Tibial artery (tissue), 4 donors: ENCODE results near the gene SV2A.
A peak's percentile ranks its signal among the peaks of the same experiment; 100 is the strongest.

Experiments used
- DNase-seq, 2 donors: peaks; one replicate each; pipeline ENCODE4 v3.0.0-alpha.2; 2019
- H3K27ac ChIP-seq, 2 donors: fragments of 200-600 bp; sonication (generic) in 1 of 2; 1 replicate in 1 of 2; 2 replicates in 1 of 2; pipeline ENCODE4 v1.5.1; 2018 to 2019; ENCODE audit warnings: mild to moderate bottlenecking in 1 of 2
- H3K27me3 ChIP-seq, 2 donors: fragments of 200-600 bp; sonication (generic) in 1 of 2; one replicate each; pipeline versions ENCODE4 v1.5.1 to v1.6.0; 2016 to 2019
- H3K36me3 ChIP-seq, 3 donors: fragments of 200-600 bp; sonication (generic) in 2 of 3; one replicate each; pipeline ENCODE4 v1.5.1; 2016 to 2019; ENCODE audit warnings: mild to moderate bottlenecking in 2 of 3
- H3K4me1 ChIP-seq, 4 donors: fragments of 200-600 bp; sonication (generic) in 2 of 4; 1 replicate in 3 of 4; 2 replicates in 1 of 4; pipeline ENCODE4 v1.5.1; 2016 to 2019
- H3K4me3 ChIP-seq, 2 donors: fragments of 200-600 bp; sonication (generic) in 1 of 2; 1 replicate in 1 of 2; 2 replicates in 1 of 2; pipeline ENCODE4 v1.5.1; 2018 to 2019; ENCODE audit warnings: mild to moderate bottlenecking in 2 of 2
- H3K9me3 ChIP-seq, 3 donors: fragments of 200-600 bp; sonication (generic) in 1 of 3; one replicate each; pipeline ENCODE4 v1.5.1; 2016 to 2019
- intact Hi-C: fragments of 100-400 bp; cut with DNase I; formaldehyde crosslinking; loops from one replicate; pipeline ENCODE4 v1.15.0; 2023; ENCODE audit warnings: low total_unique reads
- TF ChIP-seq, protein P1 (sequence below), 2 experiments: fragments of 200-600 bp in 1 of 2; fragments of 450-650 bp in 1 of 2; IDR thresholded peaks; one replicate each; pipeline ENCODE4 v1.5.1; 2017 to 2019; ENCODE audit warnings: antibody characterized with exemption in 2 of 2, mild to moderate bottlenecking in 1 of 2, moderate library complexity in 1 of 2

Gene SV2A

DNA sequence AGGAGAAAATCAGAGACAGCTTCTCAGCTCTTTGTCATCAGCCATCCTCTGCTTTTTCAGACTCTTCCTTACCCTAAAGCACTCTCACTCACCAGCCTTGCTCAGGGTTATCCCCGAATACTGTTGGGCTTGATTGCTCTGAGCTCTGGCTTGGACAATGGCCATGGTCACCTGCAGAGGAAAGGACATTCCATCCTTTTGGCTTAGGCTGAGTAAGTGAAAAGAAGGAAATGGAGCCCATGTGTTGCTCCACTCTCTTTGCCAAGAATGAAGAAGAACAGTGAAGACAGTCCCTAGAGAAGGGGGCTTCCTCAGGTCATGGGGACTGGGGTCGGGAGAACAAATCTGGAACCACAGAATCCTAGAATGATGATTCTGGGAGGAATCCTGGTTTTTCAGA lies 16.7 kb upstream of the SV2A start:
- Histone ChIP-seq H3K9me3 (no peaks in the 10 kb centered on the region), H3K4me3 (no peak overlapping the region), H3K27me3 (no peaks in the 10 kb centered on the region), H3K4me1 (peaks cover 0 to 37% (median 28%) of the 10 kb centered on the region in 4 donors), H3K27ac (peak overlapping the region in 1 of 2 donors; percentile 90), H3K36me3 (peaks cover 9 to 48% (median 34%) of the 10 kb centered on the region in 3 donors)
- DNase-seq: no peak
- TF ChIP-seq, protein P1, sequence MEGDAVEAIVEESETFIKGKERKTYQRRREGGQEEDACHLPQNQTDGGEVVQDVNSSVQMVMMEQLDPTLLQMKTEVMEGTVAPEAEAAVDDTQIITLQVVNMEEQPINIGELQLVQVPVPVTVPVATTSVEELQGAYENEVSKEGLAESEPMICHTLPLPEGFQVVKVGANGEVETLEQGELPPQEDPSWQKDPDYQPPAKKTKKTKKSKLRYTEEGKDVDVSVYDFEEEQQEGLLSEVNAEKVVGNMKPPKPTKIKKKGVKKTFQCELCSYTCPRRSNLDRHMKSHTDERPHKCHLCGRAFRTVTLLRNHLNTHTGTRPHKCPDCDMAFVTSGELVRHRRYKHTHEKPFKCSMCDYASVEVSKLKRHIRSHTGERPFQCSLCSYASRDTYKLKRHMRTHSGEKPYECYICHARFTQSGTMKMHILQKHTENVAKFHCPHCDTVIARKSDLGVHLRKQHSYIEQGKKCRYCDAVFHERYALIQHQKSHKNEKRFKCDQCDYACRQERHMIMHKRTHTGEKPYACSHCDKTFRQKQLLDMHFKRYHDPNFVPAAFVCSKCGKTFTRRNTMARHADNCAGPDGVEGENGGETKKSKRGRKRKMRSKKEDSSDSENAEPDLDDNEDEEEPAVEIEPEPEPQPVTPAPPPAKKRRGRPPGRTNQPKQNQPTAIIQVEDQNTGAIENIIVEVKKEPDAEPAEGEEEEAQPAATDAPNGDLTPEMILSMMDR (IDR thresholded peaks at IDR 0.05): no peak
- intact Hi-C loops: no loop called here

DNA sequence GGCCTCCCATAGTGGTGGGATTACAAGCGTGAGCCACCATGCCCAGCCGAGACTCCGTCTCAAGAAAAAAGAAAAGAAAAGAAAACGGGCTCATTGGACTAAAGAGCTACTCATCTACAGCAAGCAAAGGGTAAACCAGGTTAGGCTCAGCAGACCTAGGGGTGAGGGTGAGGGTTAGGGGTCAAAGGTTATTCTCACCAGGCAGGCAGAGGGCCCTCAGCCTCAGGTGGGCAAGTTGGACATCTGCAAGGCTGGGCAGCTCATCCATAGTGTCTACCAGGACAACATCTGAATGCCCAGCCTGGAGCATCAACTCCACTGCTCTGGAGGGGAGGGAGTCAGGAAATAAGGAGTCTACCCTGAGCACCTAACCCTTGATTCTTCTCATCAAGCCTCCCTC lies 15.6 kb upstream of the SV2A start:
- DNase-seq: no peak
- H3K4me1 ChIP-seq: peaks cover 0 to 39% (median 29%) of the 10 kb centered on the region in 4 donors
- peaks cover 9 to 51% (median 34%) of the 10 kb centered on the region in 3 donors for H3K36me3 ChIP-seq
- intact Hi-C loops: no loop called here
- H3K9me3 ChIP-seq: no peaks in the 10 kb centered on the region
- H3K27ac ChIP-seq: peak overlapping the region in 1 of 2 donors; percentile 9
- TF ChIP-seq, protein P1 (IDR thresholded peaks at IDR 0.05): no peak
- H3K4me3 ChIP-seq: no peak overlapping the region
- H3K27me3 ChIP-seq: no peaks in the 10 kb centered on the region

DNA sequence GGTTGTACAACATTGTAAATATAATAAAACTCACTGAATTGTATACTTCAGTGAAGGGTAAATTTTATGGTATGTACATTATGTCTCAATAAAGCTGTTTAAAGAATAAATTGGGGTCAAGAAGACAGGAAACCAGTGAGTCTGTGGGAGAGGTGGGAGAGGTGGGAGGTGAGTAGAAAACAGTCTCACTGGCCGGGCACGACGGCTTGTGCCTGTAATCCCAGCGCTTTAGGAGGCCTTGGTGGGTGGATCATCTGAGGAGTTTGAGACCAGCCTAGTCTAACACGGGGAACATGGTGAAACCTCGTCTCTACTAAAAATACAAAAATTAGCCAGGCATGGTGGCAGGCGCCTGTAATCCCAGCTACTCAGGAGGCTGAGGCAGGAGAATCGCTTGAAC lies 14.8 kb upstream of the SV2A start:
- DNase-seq: no peak
- Histone ChIP-seq H3K4me3 (no peak overlapping the region), H3K27ac (no peak overlapping the region), H3K4me1 (peaks cover 0 to 33% (median 21%) of the 10 kb centered on the region in 4 donors), H3K9me3 (no peaks in the 10 kb centered on the region), H3K36me3 (peaks cover 9 to 51% (median 34%) of the 10 kb centered on the region in 3 donors), H3K27me3 (no peaks in the 10 kb centered on the region)
- TF ChIP-seq, protein P1 (IDR thresholded peaks at IDR 0.05): no peak
- intact Hi-C loops: no loop called here

DNA sequence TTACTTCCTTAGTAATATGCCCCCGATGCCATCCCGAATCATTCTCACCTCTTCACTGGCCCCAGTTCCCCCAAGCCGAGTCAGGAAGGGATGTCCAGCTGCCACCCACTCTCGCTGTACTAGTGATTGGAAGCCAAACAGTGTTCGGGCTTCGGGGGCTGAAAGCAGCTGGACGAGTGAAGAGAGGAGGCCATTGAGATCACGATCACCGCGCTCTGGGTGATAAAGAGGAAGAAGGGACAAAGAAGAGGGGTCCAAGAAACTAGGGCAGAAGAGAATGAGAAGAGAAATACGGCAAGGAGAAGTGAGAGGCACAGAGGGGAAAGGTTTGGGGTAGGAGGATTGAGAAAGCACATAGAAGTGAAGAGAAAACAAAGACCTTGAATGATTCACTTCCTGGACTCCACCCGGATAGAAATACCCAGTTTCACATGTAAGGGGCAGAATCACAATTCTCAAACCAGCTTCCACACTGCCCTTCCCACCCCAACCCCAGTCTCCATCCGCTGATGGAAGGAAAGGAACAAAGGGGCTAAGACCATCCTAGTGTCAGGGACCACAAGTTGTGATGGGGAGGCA lies 13.7 kb upstream of the SV2A start:
- Histone ChIP-seq H3K4me1 (peaks cover 0 to 36% (median 25%) of the 10 kb centered on the region in 4 donors), H3K9me3 (no peaks in the 10 kb centered on the region), H3K4me3 (no peak overlapping the region), H3K27me3 (no peaks in the 10 kb centered on the region), H3K36me3 (peaks cover 13 to 55% (median 39%) of the 10 kb centered on the region in 3 donors), H3K27ac (no peak overlapping the region)
- intact Hi-C loops: no loop called here
- DNase-seq: no peak
- TF ChIP-seq, protein P1 (IDR thresholded peaks at IDR 0.05): no peak

DNA sequence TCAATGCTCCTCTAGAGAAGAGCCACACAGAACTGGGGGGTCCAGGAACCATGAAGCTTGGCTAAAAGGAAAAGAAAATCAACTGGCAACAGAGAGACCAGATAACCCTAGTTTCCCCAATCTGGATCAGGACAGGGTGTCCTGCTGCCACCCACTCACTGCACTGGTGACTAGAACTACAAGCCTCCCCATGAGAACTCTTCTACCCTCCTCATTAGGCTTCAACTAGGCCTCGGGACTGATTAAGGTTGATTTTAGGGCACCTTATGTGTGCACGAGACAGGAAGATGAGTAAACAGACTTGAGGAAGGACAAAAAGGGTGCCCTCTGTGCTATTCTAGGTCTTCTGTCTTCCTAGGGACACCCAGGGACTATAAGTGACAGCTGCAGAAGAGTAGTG lies 12.2 kb upstream of the SV2A start:
- H3K9me3 ChIP-seq: no peaks in the 10 kb centered on the region
- H3K27ac ChIP-seq: peak overlapping the region; percentile 88 to 89
- no peak for DNase-seq
- no peaks in the 10 kb centered on the region for H3K27me3 ChIP-seq
- H3K36me3 ChIP-seq: peaks cover 27 to 70% (median 54%) of the 10 kb centered on the region in 3 donors
- TF ChIP-seq, protein P1 (IDR thresholded peaks at IDR 0.05): no peak
- peaks cover 0 to 38% (median 28%) of the 10 kb centered on the region in 4 donors for H3K4me1 ChIP-seq
- no peak overlapping the region for H3K4me3 ChIP-seq
- intact Hi-C loops: loop anchor here (5.0 kb wide), 1 partner anchor 38 kb away; no protein-coding TSS in a partner anchor
